Upper lobe of right lung (tissue), 1 donor: ENCODE measurements around the gene CYP2C9. TPM values are rescaled to one million over a fixed set of nuclear protein-coding genes. Genes with fewer than 3 reads are reported as not detected.
A peak's percentile ranks its signal among the peaks of the same experiment; 100 is the strongest.

Experiments
- ATAC-seq: fragments of 200-7000 bp; cut with Tn5 transposase; one replicate; pipeline ENCODE4 v1.9.1; 2020; ENCODE audit warnings: mild to moderate bottlenecking, moderate library complexity
- DNase-seq: peaks from one replicate; pipeline ENCODE4 v3.0.0-alpha.2; 2020
- H3K27ac ChIP-seq: fragments of 200-600 bp; one replicate; pipeline ENCODE4 v1.8.0; 2022
- H3K27me3 ChIP-seq: fragments of 200-600 bp; one replicate; pipeline ENCODE4 v1.8.0; 2022; ENCODE audit warnings: mild to moderate bottlenecking
- H3K36me3 ChIP-seq: fragments of 200-600 bp; one replicate; pipeline ENCODE4 v1.8.0; 2022
- H3K4me1 ChIP-seq: fragments of 200-600 bp; one replicate; pipeline ENCODE4 v1.8.0; 2022
- H3K4me3 ChIP-seq: fragments of 200-600 bp; one replicate; pipeline ENCODE4 v1.8.0; 2022; ENCODE audit warnings: mild to moderate bottlenecking
- H3K9me3 ChIP-seq: fragments of 200-600 bp; one replicate; pipeline ENCODE4 v1.8.0; 2022
- intact Hi-C: fragments of 100-400 bp; cut with DNase I; formaldehyde crosslinking; loops from one replicate; pipeline ENCODE4 v1.11.0; 2022
- total RNA-seq: library from RNA; stranded (reverse); fragmentation: NEBNext Ultra II Directional; extraction: Animal tissue kit (Norgen Biotek cat#: 25700); gene quantifications from one replicate; pipeline ENCODE4 v1.2.1, GENCODE V29; 2021
- TF ChIP-seq, protein P1 (sequence below): fragments of 200-600 bp; IDR thresholded peaks from one replicate; pipeline ENCODE4 v1.8.0; 2022; ENCODE audit warnings: antibody characterized with exemption
- donor health status: DM: no; HTN: yes; CAD: no; lungs with severe emphysema.

The CYP2C9 gene
- total RNA-seq, 1 donor from 2014 or later = 0.20 TPM

DNA sequence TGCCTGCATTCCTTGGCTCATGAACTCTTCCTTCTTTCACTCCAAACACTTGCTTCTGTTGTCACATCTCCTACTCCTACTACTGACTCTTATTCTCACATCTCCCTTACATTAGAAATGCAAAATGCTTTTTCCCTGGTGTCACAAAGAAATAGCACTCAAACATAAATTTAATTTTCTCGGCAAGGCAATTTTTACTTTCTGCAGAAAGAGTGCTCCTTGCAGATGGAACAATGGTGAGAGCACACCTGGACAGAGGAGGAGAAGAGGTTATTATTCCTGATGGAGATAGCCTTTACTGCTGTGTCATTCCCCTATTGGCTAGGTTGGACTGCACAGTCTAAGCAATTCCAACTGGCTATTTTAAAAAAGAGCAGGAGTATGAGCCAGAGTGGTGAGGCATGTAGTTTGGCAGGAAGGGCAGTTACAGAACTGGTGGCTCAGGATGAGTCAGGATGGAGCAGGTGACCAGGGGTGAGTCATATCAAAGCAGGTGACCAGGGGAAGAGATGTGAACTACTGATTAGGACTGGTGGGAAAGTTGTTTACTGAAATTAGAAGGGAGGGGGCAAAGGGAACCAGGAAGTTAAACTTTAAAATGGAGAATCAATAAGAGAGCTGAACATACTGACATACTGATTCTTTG is 52.9 kb downstream of the CYP2C9 start:
- no peaks in the 10 kb centered on the region for H3K36me3 ChIP-seq
- no peak for DNase-seq
- no peaks in the 10 kb centered on the region for H3K27me3 ChIP-seq
- no peak for ATAC-seq
- TF ChIP-seq, protein P1, sequence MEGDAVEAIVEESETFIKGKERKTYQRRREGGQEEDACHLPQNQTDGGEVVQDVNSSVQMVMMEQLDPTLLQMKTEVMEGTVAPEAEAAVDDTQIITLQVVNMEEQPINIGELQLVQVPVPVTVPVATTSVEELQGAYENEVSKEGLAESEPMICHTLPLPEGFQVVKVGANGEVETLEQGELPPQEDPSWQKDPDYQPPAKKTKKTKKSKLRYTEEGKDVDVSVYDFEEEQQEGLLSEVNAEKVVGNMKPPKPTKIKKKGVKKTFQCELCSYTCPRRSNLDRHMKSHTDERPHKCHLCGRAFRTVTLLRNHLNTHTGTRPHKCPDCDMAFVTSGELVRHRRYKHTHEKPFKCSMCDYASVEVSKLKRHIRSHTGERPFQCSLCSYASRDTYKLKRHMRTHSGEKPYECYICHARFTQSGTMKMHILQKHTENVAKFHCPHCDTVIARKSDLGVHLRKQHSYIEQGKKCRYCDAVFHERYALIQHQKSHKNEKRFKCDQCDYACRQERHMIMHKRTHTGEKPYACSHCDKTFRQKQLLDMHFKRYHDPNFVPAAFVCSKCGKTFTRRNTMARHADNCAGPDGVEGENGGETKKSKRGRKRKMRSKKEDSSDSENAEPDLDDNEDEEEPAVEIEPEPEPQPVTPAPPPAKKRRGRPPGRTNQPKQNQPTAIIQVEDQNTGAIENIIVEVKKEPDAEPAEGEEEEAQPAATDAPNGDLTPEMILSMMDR = no peak
- H3K27ac ChIP-seq = no peak overlapping the region
- intact Hi-C loops = no loop called here
- H3K9me3 ChIP-seq = peaks cover 8% of the 10 kb centered on the region
- H3K4me1 ChIP-seq = no peaks in the 10 kb centered on the region
- no peak overlapping the region for H3K4me3 ChIP-seq

DNA sequence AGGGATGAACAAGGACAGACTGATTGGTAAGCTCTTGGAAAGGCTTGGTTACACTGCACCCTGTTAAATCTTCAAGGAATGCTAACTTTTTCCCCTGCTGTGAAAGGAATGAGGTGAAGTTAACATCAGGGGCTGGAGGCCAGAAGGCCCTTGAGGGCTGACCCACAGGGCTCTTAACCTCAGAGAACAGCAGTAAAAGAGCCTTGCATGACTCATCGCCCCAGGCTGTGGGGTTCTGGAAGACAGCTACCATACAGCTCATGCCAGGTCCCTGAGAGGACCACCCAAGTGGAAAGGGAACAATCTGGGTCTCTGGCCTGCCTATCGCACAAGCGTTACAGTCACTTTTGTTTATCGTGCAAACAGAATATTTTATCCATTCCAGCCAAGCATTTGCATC is 54.4 kb downstream of the CYP2C9 start:
- Histone ChIP-seq H3K27me3 (no peaks in the 10 kb centered on the region), H3K4me1 (no peaks in the 10 kb centered on the region), H3K27ac (no peak overlapping the region), H3K9me3 (peaks cover 8% of the 10 kb centered on the region), H3K4me3 (no peak overlapping the region), H3K36me3 (no peaks in the 10 kb centered on the region)
- DNase-seq (no peak), ATAC-seq (no peak)
- TF ChIP-seq, protein P1 = no peak
- intact Hi-C loops = no loop called here

DNA sequence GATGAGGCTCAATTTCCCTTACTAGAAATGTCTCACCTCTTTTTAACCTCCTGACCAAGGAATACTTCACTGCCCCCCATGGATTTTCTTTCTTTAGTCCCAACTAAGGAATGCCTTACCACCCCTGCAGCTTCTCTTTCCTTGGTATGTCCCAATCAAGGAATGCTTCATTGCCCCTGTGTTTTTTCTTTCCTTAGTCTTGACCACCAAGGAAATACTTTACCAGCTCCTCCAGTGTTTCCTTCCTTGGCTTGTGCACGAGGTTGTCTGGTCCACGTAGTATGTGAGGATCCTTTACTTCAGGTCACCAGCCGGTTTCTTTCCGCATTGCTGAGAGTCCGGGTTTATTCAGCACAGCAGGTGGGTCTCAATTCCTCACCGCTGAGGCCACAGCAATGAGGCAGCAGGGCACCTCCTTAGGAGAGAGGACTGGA is 59.3 kb downstream of the CYP2C9 start:
- TF ChIP-seq, protein P1 = no peak
- intact Hi-C loops = no loop called here
- Histone ChIP-seq H3K27me3 (no peaks in the 10 kb centered on the region), H3K36me3 (no peaks in the 10 kb centered on the region), H3K9me3 (no peaks in the 10 kb centered on the region), H3K4me1 (no peaks in the 10 kb centered on the region), H3K4me3 (no peak overlapping the region), H3K27ac (no peak overlapping the region)
- DNase-seq (no peak), ATAC-seq (no peak)

DNA sequence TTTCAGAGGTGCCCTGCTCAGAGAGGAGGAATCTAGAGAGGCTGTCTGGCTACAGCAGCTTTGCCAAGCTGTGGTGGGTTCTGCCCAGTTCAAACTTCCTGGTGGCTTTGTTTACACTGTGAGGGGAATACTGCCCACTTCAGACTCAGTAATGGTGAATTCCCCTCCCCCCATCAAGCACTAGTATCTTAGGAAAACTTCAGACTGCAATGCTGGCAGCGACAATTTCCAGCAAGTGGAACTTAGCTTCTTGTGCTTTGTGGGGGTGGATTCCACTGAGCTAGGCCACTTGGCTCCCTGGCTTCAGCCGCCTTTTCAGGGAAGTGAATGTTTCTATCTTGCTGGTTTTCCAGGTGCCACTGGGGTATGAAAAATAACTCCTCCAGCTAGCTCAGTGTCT is 88.0 kb downstream of the CYP2C9 start:
- Histone ChIP-seq H3K9me3 (no peaks in the 10 kb centered on the region), H3K4me1 (no peaks in the 10 kb centered on the region), H3K27ac (no peak overlapping the region), H3K27me3 (no peaks in the 10 kb centered on the region), H3K4me3 (no peak overlapping the region), H3K36me3 (no peaks in the 10 kb centered on the region)
- peak; percentile 35 for ATAC-seq
- TF ChIP-seq, protein P1 = no peak
- intact Hi-C loops = no loop called here
- no peak for DNase-seq

DNA sequence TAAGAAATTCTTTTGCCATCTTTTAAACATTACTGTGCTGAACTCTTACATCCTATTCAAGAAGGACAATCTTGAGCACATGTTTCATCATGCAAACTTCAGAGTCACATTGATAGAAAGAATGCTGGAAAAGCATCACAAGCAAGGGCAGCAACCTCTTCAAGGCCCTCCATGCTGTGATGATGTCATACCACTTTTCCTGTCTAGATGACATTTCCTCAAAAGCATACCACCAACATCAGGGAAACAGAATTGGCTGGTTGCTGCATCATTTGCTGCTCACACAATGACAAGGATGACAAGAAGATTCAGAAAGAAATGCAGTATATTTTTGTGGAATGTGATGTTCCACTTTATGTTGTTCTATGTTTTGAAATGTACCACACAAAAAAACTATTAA is 93.2 kb downstream of the CYP2C9 start:
- ATAC-seq (no peak), DNase-seq (no peak)
- Histone ChIP-seq H3K27ac (no peak overlapping the region), H3K27me3 (no peaks in the 10 kb centered on the region), H3K9me3 (no peaks in the 10 kb centered on the region), H3K4me3 (no peak overlapping the region), H3K4me1 (no peaks in the 10 kb centered on the region), H3K36me3 (no peaks in the 10 kb centered on the region)
- intact Hi-C loops = no loop called here
- TF ChIP-seq, protein P1 = no peak

DNA sequence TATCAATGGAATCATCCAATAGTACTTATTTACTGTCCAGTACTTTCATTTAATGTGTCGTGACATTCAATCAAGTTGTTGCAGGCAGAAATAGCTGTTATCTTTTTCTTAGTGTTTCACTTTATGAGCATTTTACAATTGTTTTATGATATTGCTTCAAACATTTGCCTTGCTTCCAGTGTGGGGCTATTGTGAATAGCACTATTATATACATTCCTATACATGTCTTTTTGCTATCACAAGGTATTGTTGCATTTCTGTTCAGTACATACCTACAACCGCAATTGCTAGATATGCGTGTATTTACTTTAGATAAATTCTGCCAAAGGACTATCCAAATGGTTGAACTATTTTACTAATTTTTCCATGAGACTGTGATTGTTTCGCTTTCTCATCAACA is 95.9 kb downstream of the CYP2C9 start:
- Histone ChIP-seq H3K36me3 (no peaks in the 10 kb centered on the region), H3K4me1 (no peaks in the 10 kb centered on the region), H3K9me3 (no peaks in the 10 kb centered on the region), H3K4me3 (no peak overlapping the region), H3K27ac (no peak overlapping the region), H3K27me3 (no peaks in the 10 kb centered on the region)
- TF ChIP-seq, protein P1 = no peak
- intact Hi-C loops = no loop called here
- ATAC-seq (no peak), DNase-seq (no peak)
